H1 (cell line): ENCODE data around the gene STX8. TPM values are rescaled to one million over a fixed set of nuclear protein-coding genes. Genes with fewer than 3 reads are reported as not detected.

ENCODE experiments used
- CEBPB ChIP-seq: IDR thresholded peaks from 2 replicates; pipeline ENCODE4 v1.6.1; 2012; ENCODE audit warnings: low read depth, low read length
- CHD1 ChIP-seq: IDR thresholded peaks from 2 replicates; pipeline ENCODE4 v1.6.1; 2012; ENCODE audit warnings: low read depth, low read length, improper control_type of control experiment
- GTF2F1 ChIP-seq: IDR thresholded peaks from 2 replicates; pipeline ENCODE4 v1.6.1; 2012; ENCODE audit warnings: low read depth, low read length, improper control_type of control experiment, borderline replicate concordance
- JUND ChIP-seq: IDR thresholded peaks from 2 replicates; pipeline ENCODE4 v1.6.1; 2011; ENCODE audit warnings: mild to moderate bottlenecking, improper control_type of control experiment, low read length
- SP1 ChIP-seq: IDR thresholded peaks from 2 replicates; pipeline ENCODE4 v1.6.1; 2011; ENCODE audit warnings: low read depth, low read length
- polyA plus RNA-seq, 7 experiments: library from polyadenylated mRNA; depleted of rRNA in 3 of 7; stranded (reverse) in 5 of 7; unstranded in 2 of 7; fragments of >200 nt in 5 of 7; fragments of 200-250 nt in 2 of 7; gene quantifications; 1 replicate in 5 of 7; 2 replicates in 1 of 7; 4 replicates in 1 of 7; pipeline versions ENCODE4 v1.2.1 to v1.2.3, GENCODE V29; 2011 to 2013; ENCODE audit warnings: missing spikeins in 2 of 7, mixed read lengths in 2 of 7
- total RNA-seq: library from RNA; stranded (reverse); fragmentation: NEBNext Ultra II Directional; extraction: Animal tissue kit (Norgen Biotek cat#: 25700); gene quantifications from 2 replicates; pipeline ENCODE4 v1.2.1, GENCODE V29; 2021
- TF ChIP-seq, protein P1 (sequence below), 3 experiments: IDR thresholded peaks; 1 replicate in 2 of 3; 2 replicates in 1 of 3; pipeline versions ENCODE4 v1.5.1 to v1.6.1; 2011; ENCODE audit warnings: low read length in 3 of 3, mild to moderate bottlenecking in 3 of 3, inconsistent platforms in 2 of 3, low read depth in 1 of 3, moderate library complexity in 1 of 3; ENCODE audit not compliant: insufficient read depth in 1 of 3; ENCODE audit errors: control extremely low read depth in 1 of 3

The STX8 gene
- total and polyA plus RNA-seq, 2 of the 8 experiments (the other 6 are each of a cell fraction or from before 2014, with no cell fraction given) = 22.8 to 42.5 TPM

DNA sequence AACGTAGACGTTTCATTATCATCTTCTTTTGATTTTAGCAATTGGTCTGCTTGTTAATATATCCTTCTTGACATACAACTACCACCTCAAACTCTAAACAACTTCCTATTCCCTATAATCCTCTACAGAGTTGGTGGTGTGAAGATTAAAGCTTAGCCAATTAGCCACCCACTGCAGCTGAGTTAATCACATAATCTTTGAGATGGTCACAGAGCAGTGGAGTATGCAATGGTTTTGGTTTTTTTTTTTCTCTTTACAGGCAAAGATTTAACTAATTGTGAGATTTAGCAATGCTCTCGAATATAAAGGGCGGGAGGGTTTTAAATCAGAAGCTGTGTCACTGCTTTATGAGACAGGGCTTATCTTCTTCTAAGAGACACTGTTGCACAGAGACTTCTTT is 37.0 kb downstream of the STX8 start (continued):
- TF ChIP-seq, protein P1, sequence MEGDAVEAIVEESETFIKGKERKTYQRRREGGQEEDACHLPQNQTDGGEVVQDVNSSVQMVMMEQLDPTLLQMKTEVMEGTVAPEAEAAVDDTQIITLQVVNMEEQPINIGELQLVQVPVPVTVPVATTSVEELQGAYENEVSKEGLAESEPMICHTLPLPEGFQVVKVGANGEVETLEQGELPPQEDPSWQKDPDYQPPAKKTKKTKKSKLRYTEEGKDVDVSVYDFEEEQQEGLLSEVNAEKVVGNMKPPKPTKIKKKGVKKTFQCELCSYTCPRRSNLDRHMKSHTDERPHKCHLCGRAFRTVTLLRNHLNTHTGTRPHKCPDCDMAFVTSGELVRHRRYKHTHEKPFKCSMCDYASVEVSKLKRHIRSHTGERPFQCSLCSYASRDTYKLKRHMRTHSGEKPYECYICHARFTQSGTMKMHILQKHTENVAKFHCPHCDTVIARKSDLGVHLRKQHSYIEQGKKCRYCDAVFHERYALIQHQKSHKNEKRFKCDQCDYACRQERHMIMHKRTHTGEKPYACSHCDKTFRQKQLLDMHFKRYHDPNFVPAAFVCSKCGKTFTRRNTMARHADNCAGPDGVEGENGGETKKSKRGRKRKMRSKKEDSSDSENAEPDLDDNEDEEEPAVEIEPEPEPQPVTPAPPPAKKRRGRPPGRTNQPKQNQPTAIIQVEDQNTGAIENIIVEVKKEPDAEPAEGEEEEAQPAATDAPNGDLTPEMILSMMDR (IDR thresholded peaks at IDR 0.05; ENCODE audit: control extremely low read depth in 1 of 3, insufficient read depth in 1 of 3, low read depth in 1 of 3, low read length in 3 of 3) = no peak
- no peak for TF ChIP-seq GTF2F1
- TF ChIP-seq CEBPB = no peak
- TF ChIP-seq CHD1 = no peak
- no peak for TF ChIP-seq JUND
- TF ChIP-seq SP1 = no peak
